Karpas-422 (cell line): ENCODE data around the gene PTRHD1. TPM values are rescaled to one million over a fixed set of nuclear protein-coding genes. Genes with fewer than 3 reads are reported as not detected.
"Not testable (repeated sequence)": the region's sequence is repeated elsewhere in the genome, so short reads cannot be mapped to it uniquely, and the experiment has no call there.

Experiments used
- DNase-seq: peaks from one replicate; pipeline ENCODE4 v3.0.0-alpha.2; 2015
- H2AFZ ChIP-seq: fragments of 200-600 bp; sonication (generic); 2 replicates; pipeline ENCODE4 v1.6.1; 2014; ENCODE audit warnings: antibody characterized with exemption, low read length, mixed read lengths
- H3K27ac ChIP-seq: fragments of 200-600 bp; sonication (generic); 2 replicates; pipeline ENCODE4 v1.5.1; 2014; ENCODE audit warnings: mild to moderate bottlenecking, low read length, moderate library complexity
- H3K27me3 ChIP-seq: fragments of 200-600 bp; sonication (generic); 2 replicates; pipeline ENCODE4 v1.6.1; 2014; ENCODE audit warnings: low read length, mixed read lengths
- H3K36me3 ChIP-seq: fragments of 200-600 bp; sonication (generic); 2 replicates; pipeline ENCODE4 v1.6.1; 2014; ENCODE audit warnings: low read length, mixed read lengths; ENCODE audit not compliant: insufficient read depth
- H3K4me1 ChIP-seq: fragments of 200-600 bp; sonication (generic); 2 replicates; pipeline ENCODE4 v1.6.1; 2014; ENCODE audit warnings: mild to moderate bottlenecking, low read length, mixed read lengths
- H3K4me2 ChIP-seq: fragments of 200-600 bp; sonication (generic); 2 replicates; pipeline ENCODE4 v1.6.1; 2014; ENCODE audit warnings: low read length, low read depth, mild to moderate bottlenecking; ENCODE audit not compliant: poor library complexity, severe bottlenecking
- H3K4me3 ChIP-seq: fragments of 200-600 bp; sonication (generic); 2 replicates; pipeline ENCODE4 v1.5.1; 2014; ENCODE audit warnings: mild to moderate bottlenecking, antibody characterized with exemption, low read length, mixed read lengths
- H3K79me2 ChIP-seq: fragments of 200-600 bp; sonication (generic); 2 replicates; pipeline ENCODE4 v1.6.1; 2014; ENCODE audit warnings: mild to moderate bottlenecking, low read length, mixed read lengths
- H3K9ac ChIP-seq: fragments of 200-600 bp; sonication (generic); 2 replicates; pipeline ENCODE4 v1.6.0; 2014; ENCODE audit warnings: low read length
- H3K9me2 ChIP-seq: fragments of 200-600 bp; sonication (generic), shearing (Covaris generic); replicated peaks from 2 replicates; pipeline ENCODE4 v1.6.0; 2014; ENCODE audit warnings: mild to moderate bottlenecking, low read length, moderate library complexity; ENCODE audit not compliant: insufficient read depth
- H3K9me3 ChIP-seq: fragments of 300-700, 200-600 bp; sonication (generic); 2 replicates; pipeline ENCODE4 v1.6.1; 2014; ENCODE audit warnings: low read length, mixed read lengths
- H4K20me1 ChIP-seq: fragments of 200-600 bp; sonication (generic); 2 replicates; pipeline ENCODE4 v1.6.1; 2014; ENCODE audit warnings: mild to moderate bottlenecking, antibody characterized with exemption, low read length, low read depth; ENCODE audit not compliant: insufficient read depth
- total RNA-seq: library from RNA; depleted of rRNA; stranded (reverse); fragments of >200 nt; shearing (Covaris generic); gene quantifications from 2 replicates; pipeline ENCODE4 v1.2.3, GENCODE V29; 2014; ENCODE audit warnings: low replicate concordance

PTRHD1 gene
- total RNA-seq, 1 experiment from 2014 or later: 14.4 TPM

DNA sequence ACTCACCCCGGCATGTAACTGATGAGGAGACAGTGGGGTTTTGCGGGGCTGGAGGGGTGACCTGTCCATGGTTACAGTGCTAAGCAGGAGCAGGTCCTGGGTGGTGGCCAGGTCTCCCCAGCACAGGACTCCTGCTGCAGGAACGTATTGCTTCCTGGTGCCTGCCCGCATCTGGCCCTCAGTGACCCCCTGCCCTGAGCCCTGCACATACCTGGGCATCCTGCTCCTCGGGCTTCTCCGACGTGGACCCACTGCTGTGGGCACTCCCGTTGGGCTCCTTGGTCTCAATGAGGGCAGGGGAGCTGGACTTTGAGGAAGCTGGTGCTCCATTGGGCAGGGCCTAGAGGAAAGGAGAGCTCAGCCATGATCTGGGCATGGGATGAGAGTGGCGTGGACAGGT, 43.5 kb upstream of the PTRHD1 start:
- no peaks in the 10 kb centered on the region for H3K27me3 ChIP-seq
- H3K79me2 ChIP-seq: no peaks in the 10 kb centered on the region
- no peak overlapping the region for H3K4me3 ChIP-seq
- no peak overlapping the region for H3K4me2 ChIP-seq
- no peaks in the 10 kb centered on the region for H3K9me2 ChIP-seq
- H3K9ac ChIP-seq: no peak overlapping the region
- H3K4me1 ChIP-seq: no peaks in the 10 kb centered on the region
- H3K9me3 ChIP-seq: no peaks in the 10 kb centered on the region
- no peaks in the 10 kb centered on the region for H4K20me1 ChIP-seq
- H2AFZ ChIP-seq: no peak overlapping the region
- no peak overlapping the region for H3K27ac ChIP-seq
- H3K36me3 ChIP-seq: no peaks in the 10 kb centered on the region
- no peak for DNase-seq

GRCh38 chr2:24836206-24836605, 43.0 kb upstream of the PTRHD1 start:
- no peak overlapping the region for H3K27ac ChIP-seq
- no peak overlapping the region for H3K4me2 ChIP-seq
- no peak overlapping the region for H3K9ac ChIP-seq
- H3K4me1 ChIP-seq: no peaks in the 10 kb centered on the region
- no peaks in the 10 kb centered on the region for H3K9me2 ChIP-seq
- no peak overlapping the region for H3K4me3 ChIP-seq
- no peaks in the 10 kb centered on the region for H3K27me3 ChIP-seq
- H3K9me3 ChIP-seq: no peaks in the 10 kb centered on the region
- no peak overlapping the region for H2AFZ ChIP-seq
- H3K79me2 ChIP-seq: no peaks in the 10 kb centered on the region
- H3K36me3 ChIP-seq: no peaks in the 10 kb centered on the region
- no peak for DNase-seq
- no peaks in the 10 kb centered on the region for H4K20me1 ChIP-seq

DNA sequence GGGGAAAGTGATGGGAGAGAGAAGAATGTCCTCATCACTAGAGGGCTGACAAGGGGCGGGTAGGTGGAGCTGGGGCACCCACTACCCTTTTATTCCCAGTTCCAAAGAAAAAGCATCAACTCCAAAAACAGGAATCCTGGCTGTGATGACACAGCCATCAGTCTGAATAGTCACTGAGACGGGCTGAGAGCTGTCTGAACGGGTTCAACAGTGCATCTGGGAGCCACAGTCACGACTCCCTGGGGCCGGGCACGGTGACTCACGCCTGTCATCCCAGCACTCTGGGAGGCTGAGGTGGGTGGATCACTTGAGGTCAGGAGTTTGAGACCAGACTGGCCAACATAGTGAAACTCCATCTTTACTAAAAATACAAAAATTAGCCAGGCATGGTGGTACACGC, 42.2 kb upstream of the PTRHD1 start:
- not testable (repeated sequence) for H3K9me2 ChIP-seq, H3K36me3 ChIP-seq, H3K79me2 ChIP-seq, H3K9ac ChIP-seq, H3K27ac ChIP-seq, H4K20me1 ChIP-seq, H3K27me3 ChIP-seq, H3K9me3 ChIP-seq, H3K4me2 ChIP-seq, H3K4me1 ChIP-seq, H2AFZ ChIP-seq, H3K4me3 ChIP-seq, DNase-seq

DNA sequence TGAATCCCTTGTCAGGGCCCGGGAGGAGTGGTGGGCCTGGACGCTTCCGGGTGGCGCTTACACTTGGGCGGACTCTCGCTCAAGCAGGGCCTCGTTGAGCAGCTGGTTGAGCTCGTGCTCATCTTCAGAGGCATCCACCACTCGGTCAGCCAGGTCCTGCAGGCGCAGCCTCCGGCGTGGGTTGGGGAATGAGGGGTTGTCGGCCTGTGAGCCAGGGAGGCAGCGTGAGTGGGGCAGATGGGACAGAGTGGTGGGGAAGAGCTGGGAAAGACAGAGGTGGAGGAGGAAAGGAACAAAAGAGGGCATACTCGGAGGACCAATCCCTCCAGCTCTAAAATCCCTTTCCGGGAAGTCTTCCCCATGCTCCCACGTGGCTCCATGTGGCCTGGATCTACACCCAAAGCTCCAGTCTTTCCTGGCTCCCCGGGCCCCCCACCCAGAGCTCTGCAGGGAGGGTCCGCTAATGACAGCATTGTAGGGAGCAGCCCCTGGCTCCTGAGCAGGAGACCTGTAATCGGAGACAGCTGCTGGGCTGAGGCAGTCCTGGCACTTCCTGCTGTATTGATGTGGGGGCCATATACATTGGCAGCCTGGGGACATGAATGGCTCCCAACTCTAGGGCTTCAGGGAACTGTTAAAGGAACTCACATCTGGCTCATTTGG, 41.7 kb upstream of the PTRHD1 start:
- H3K79me2 ChIP-seq: no peaks in the 10 kb centered on the region

GRCh38 chr2:24833821-24834732, 40.9 kb upstream of the PTRHD1 start:
- Histone ChIP-seq H3K27ac (no peak overlapping the region), H3K4me2 (no peak overlapping the region), H2AFZ (no peak overlapping the region), H3K4me3 (no peak overlapping the region), H3K36me3 (no peaks in the 10 kb centered on the region), H3K9me2 (no peaks in the 10 kb centered on the region), H3K27me3 (no peaks in the 10 kb centered on the region), H4K20me1 (no peaks in the 10 kb centered on the region), H3K9ac (no peak overlapping the region), H3K9me3 (no peaks in the 10 kb centered on the region), H3K4me1 (no peaks in the 10 kb centered on the region), H3K79me2 (no peaks in the 10 kb centered on the region)
- no peak for DNase-seq

More for the DNA sequence above, 41.7 kb upstream of the PTRHD1 start:
- no peak for DNase-seq
- Histone ChIP-seq H3K4me3 (no peak overlapping the region), H3K9me2 (no peaks in the 10 kb centered on the region), H3K36me3 (no peaks in the 10 kb centered on the region), H2AFZ (no peak overlapping the region), H3K9me3 (no peaks in the 10 kb centered on the region), H3K4me2 (no peak overlapping the region), H3K9ac (no peak overlapping the region), H4K20me1 (no peaks in the 10 kb centered on the region), H3K27me3 (no peaks in the 10 kb centered on the region), H3K27ac (no peak overlapping the region), H3K4me1 (no peaks in the 10 kb centered on the region)

GRCh38 chr2:24832931-24833701, 39.9 kb upstream of the PTRHD1 start:
- Histone ChIP-seq H3K79me2 (no peaks in the 10 kb centered on the region), H3K36me3 (no peaks in the 10 kb centered on the region), H3K9me2 (no peaks in the 10 kb centered on the region), H4K20me1 (no peaks in the 10 kb centered on the region), H3K9me3 (no peaks in the 10 kb centered on the region), H3K4me1 (no peaks in the 10 kb centered on the region), H3K4me3 (no peak overlapping the region), H3K9ac (no peak overlapping the region), H3K4me2 (no peak overlapping the region), H2AFZ (no peak overlapping the region), H3K27me3 (no peaks in the 10 kb centered on the region), H3K27ac (no peak overlapping the region)
- no peak for DNase-seq

DNA sequence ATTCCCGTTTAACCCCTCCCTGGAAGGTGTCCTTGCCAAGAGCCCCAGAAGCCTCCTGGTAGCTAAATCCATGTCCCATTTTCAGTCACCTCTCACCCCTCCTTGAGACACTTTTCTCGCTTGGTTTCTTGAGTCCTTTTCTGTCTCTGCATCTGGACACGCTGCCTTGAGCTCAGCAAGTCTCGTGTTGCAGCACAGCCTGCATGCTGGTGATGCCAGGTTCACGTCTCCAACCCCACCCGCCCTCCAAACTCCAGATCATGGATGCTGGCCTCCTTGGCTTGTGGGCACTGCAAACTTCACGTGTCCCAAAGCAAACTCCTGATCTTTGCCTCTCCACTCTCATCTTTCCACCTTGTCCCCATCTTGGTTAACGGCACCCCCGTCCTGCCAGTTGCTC, 39.3 kb upstream of the PTRHD1 start:
- no peak overlapping the region for H3K27ac ChIP-seq
- no peak overlapping the region for H2AFZ ChIP-seq
- H4K20me1 ChIP-seq: no peaks in the 10 kb centered on the region
- no peak for DNase-seq
- H3K9me3 ChIP-seq: no peaks in the 10 kb centered on the region
- H3K4me1 ChIP-seq: no peaks in the 10 kb centered on the region
- H3K9ac ChIP-seq: no peak overlapping the region
- no peaks in the 10 kb centered on the region for H3K9me2 ChIP-seq
- no peaks in the 10 kb centered on the region for H3K27me3 ChIP-seq
- H3K36me3 ChIP-seq: no peaks in the 10 kb centered on the region
- no peak overlapping the region for H3K4me3 ChIP-seq
- H3K4me2 ChIP-seq: no peak overlapping the region
- no peaks in the 10 kb centered on the region for H3K79me2 ChIP-seq

DNA sequence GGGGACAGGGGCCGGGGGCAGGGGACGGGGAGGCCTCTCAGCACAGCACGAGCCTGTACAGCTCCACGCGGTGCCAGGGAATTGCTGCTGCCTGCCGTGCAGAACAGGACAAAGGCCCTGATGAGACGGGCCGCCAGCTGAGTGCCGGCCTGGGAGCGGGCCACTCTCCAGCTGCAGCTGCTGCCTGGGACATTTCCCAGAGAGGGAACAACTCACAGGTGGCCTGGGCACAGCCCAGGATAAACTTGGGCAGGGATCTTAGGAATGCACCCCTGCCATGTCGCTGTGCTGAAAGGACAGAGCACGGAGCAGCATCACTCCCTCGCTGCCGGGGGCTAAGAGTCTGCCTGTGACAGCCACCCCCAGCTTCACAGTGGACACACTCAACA, 38.9 kb upstream of the PTRHD1 start:
- H3K9ac ChIP-seq: no peak overlapping the region
- H3K27ac ChIP-seq: no peak overlapping the region

More for the DNA sequence above, 38.9 kb upstream of the PTRHD1 start:
- Histone ChIP-seq H3K4me1 (peaks cover 5% of the 10 kb centered on the region), H3K27me3 (no peaks in the 10 kb centered on the region), H3K9me2 (no peaks in the 10 kb centered on the region), H3K36me3 (no peaks in the 10 kb centered on the region; the same call in 1 of the 2 replicates), H3K4me2 (no peak overlapping the region), H3K9me3 (no peaks in the 10 kb centered on the region), H3K4me3 (no peak overlapping the region), H4K20me1 (no peaks in the 10 kb centered on the region), H2AFZ (no peak overlapping the region), H3K79me2 (no peaks in the 10 kb centered on the region)
- DNase-seq: no peak
